Measurements from ENCODE around the gene NEURL1B. TPM values are rescaled to one million over a fixed set of nuclear protein-coding genes. Genes with fewer than 3 reads are reported as not detected.

NEURL1B gene
- total RNA-seq, 2 experiments from 2014 or later: 0.08 to 0.16 TPM

GRCh38 chr5:172692451-172692850 lies 51.4 kb downstream of the NEURL1B start:
- no peaks in the 10 kb centered on the region for H3K27me3 ChIP-seq (ENCODE audit: control insufficient read depth in 1 of 2, insufficient read depth in 2 of 2, low read length in 2 of 2)
- no peak for ATAC-seq (ENCODE audit: poor library complexity)
- no peaks in the 10 kb centered on the region for H3K36me3 ChIP-seq (ENCODE audit: insufficient read depth, low read length)
- H3K4me1 ChIP-seq (ENCODE audit: insufficient read depth, low read length): peaks cover 26% of the 10 kb centered on the region
- TF ChIP-seq CTCF (IDR thresholded peaks at IDR 0.05): no peak
- no peak for DNase-seq
- Mint-ChIP-seq H3K27me3 (no peaks in the 10 kb centered on the region), H3K27ac (no peak overlapping the region), H3K36me3 (ENCODE audit: low read depth) (no peaks in the 10 kb centered on the region), H3K9me3 (no peaks in the 10 kb centered on the region), H3K4me1 (ENCODE audit: low read depth) (peaks cover 29% of the 10 kb centered on the region), H3K4me3 (no peak overlapping the region)
- H3K4me3 ChIP-seq (ENCODE audit: low read length): no peak overlapping the region
- intact Hi-C loops (cut with DNase I, micrococcal nuclease): loop anchor here (10.0 kb wide), 3 partner anchors 398 to 922 kb away; partner anchors contain the start of gene BOD1 (in 1 of the 2)
- no peak overlapping the region for H3K27ac ChIP-seq (ENCODE audit: low read depth in 1 of 2, low read length in 2 of 2)
- ChIA-PET POLR2A (no interaction called here), CTCF (interaction anchor here (0.7 kb wide), 1 partner anchor 987 kb away, joined by 4 read pairs; no protein-coding TSS in a partner anchor)
- no peaks in the 10 kb centered on the region for H3K9me3 ChIP-seq (ENCODE audit: control insufficient read depth in 1 of 2, insufficient read depth in 1 of 2, low read length in 2 of 2)

GRCh38 chr5:172692981-172693380 lies 51.9 kb downstream of the NEURL1B start:
- Mint-ChIP-seq H3K27ac (no peak overlapping the region), H3K4me3 (no peak overlapping the region), H3K27me3 (no peaks in the 10 kb centered on the region), H3K9me3 (no peaks in the 10 kb centered on the region), H3K4me1 (ENCODE audit: low read depth) (peaks cover 30% of the 10 kb centered on the region), H3K36me3 (ENCODE audit: low read depth) (no peaks in the 10 kb centered on the region)
- TF ChIP-seq CTCF (IDR thresholded peaks at IDR 0.05): no peak
- Histone ChIP-seq H3K27ac (ENCODE audit: low read depth in 1 of 2, low read length in 2 of 2) (no peak overlapping the region), H3K27me3 (ENCODE audit: control insufficient read depth in 1 of 2, insufficient read depth in 2 of 2, low read length in 2 of 2) (no peaks in the 10 kb centered on the region), H3K36me3 (ENCODE audit: insufficient read depth, low read length) (no peaks in the 10 kb centered on the region), H3K4me3 (ENCODE audit: low read length) (no peak overlapping the region), H3K9me3 (ENCODE audit: control insufficient read depth in 1 of 2, insufficient read depth in 1 of 2, low read length in 2 of 2) (no peaks in the 10 kb centered on the region), H3K4me1 (ENCODE audit: insufficient read depth, low read length) (peaks cover 30% of the 10 kb centered on the region)
- DNase-seq (no peak), ATAC-seq (ENCODE audit: poor library complexity) (no peak)
- intact Hi-C loops (cut with DNase I, micrococcal nuclease): loop anchor here (10.0 kb wide), 3 partner anchors 398 to 922 kb away; partner anchors contain the start of gene BOD1 (in 1 of the 2)
- CTCF ChIA-PET: interaction anchor here (0.7 kb wide), 1 partner anchor 986 kb away, joined by 4 read pairs; no protein-coding TSS in a partner anchor
- POLR2A ChIA-PET: no interaction called here

GRCh38 chr5:172694061-172694460 lies 53.0 kb downstream of the NEURL1B start:
- H3K27me3 Mint-ChIP-seq: no peaks in the 10 kb centered on the region
- Histone ChIP-seq H3K4me1 (ENCODE audit: insufficient read depth, low read length) (peaks cover 20% of the 10 kb centered on the region), H3K36me3 (ENCODE audit: insufficient read depth, low read length) (no peaks in the 10 kb centered on the region), H3K4me3 (ENCODE audit: low read length) (no peak overlapping the region), H3K27me3 (ENCODE audit: control insufficient read depth in 1 of 2, insufficient read depth in 2 of 2, low read length in 2 of 2) (no peaks in the 10 kb centered on the region), H3K27ac (ENCODE audit: low read depth in 1 of 2, low read length in 2 of 2) (no peak overlapping the region), H3K9me3 (ENCODE audit: control insufficient read depth in 1 of 2, insufficient read depth in 1 of 2, low read length in 2 of 2) (no peaks in the 10 kb centered on the region)
- no peak for DNase-seq
- peaks cover 19% of the 10 kb centered on the region for H3K4me1 Mint-ChIP-seq (ENCODE audit: low read depth)
- no peak for TF ChIP-seq CTCF (IDR thresholded peaks at IDR 0.05)
- H3K27ac Mint-ChIP-seq: no peak overlapping the region
- no peak overlapping the region for H3K4me3 Mint-ChIP-seq
- no peaks in the 10 kb centered on the region for H3K36me3 Mint-ChIP-seq (ENCODE audit: low read depth)
- no peak for ATAC-seq (ENCODE audit: poor library complexity)
- H3K9me3 Mint-ChIP-seq: no peaks in the 10 kb centered on the region
- ChIA-PET CTCF (interaction anchor here (0.6 to 1.6 kb wide), 2 partner anchors 170 to 238 kb away, joined by 4 read pairs; no protein-coding TSS in a partner anchor), POLR2A (no interaction called here)
- intact Hi-C loops (cut with DNase I, micrococcal nuclease): loop anchor here (10.0 kb wide), 3 partner anchors 399 to 921 kb away; partner anchors contain the start of gene BOD1 (in 1 of the 2)
